OCI-LY1 (cell line): ENCODE results near the gene SLC4A1.
A peak's percentile ranks its signal among the peaks of the same experiment; 100 is the strongest.

Experiments used
- H2AFZ ChIP-seq: fragments of 200-600 bp; sonication (generic), shearing (Covaris generic); 2 replicates; pipeline ENCODE4 v1.6.0; 2014; ENCODE audit warnings: antibody characterized with exemption, mild to moderate bottlenecking, low read length
- H3F3A ChIP-seq: fragments of 200-600 bp; sonication (generic), shearing (Covaris generic); 2 replicates; pipeline ENCODE4 v1.6.0; 2014; ENCODE audit warnings: mild to moderate bottlenecking, antibody characterized with exemption, low read length, moderate library complexity; ENCODE audit not compliant: insufficient read depth
- H3K27ac ChIP-seq: fragments of 200-600 bp; sonication (generic); 2 replicates; pipeline ENCODE4 v1.5.1; 2014; ENCODE audit warnings: low read length, mixed run types, mild to moderate bottlenecking, low read depth; ENCODE audit not compliant: poor library complexity, severe bottlenecking
- H3K27me3 ChIP-seq: fragments of 200-600 bp; sonication (generic); 2 replicates; pipeline ENCODE4 v1.6.0; 2014; ENCODE audit warnings: antibody characterized with exemption, mild to moderate bottlenecking, low read length, moderate library complexity; ENCODE audit not compliant: insufficient read depth
- H3K36me3 ChIP-seq: fragments of 200-600 bp; sonication (generic); 2 replicates; pipeline ENCODE4 v1.6.1; 2014; ENCODE audit warnings: mild to moderate bottlenecking, antibody characterized with exemption, low read length, moderate library complexity, mixed read lengths; ENCODE audit not compliant: insufficient read depth
- H3K4me1 ChIP-seq: fragments of 200-600 bp; sonication (generic); 2 replicates; pipeline ENCODE4 v1.5.1; 2014; ENCODE audit warnings: mild to moderate bottlenecking, low read length, moderate library complexity; ENCODE audit not compliant: insufficient read depth, severe bottlenecking
- H3K4me2 ChIP-seq: fragments of 200-600 bp; sonication (generic), shearing (Covaris generic); 2 replicates; pipeline ENCODE4 v1.6.1; 2014; ENCODE audit warnings: low read length
- H3K4me3 ChIP-seq: fragments of 200-600 bp; sonication (generic); 2 replicates; pipeline ENCODE4 v1.5.1; 2014; ENCODE audit warnings: low read length, low read depth, mild to moderate bottlenecking, mixed read lengths; ENCODE audit not compliant: poor library complexity, severe bottlenecking
- H3K79me2 ChIP-seq: fragments of 200-600 bp; shearing (Covaris generic); 2 replicates; pipeline ENCODE4 v1.6.1; 2016; ENCODE audit warnings: mixed run types, low read length, mixed read lengths; ENCODE audit not compliant: insufficient read depth
- H3K9ac ChIP-seq: fragments of 200-600 bp; sonication (generic), shearing (Covaris generic); 2 replicates; pipeline ENCODE4 v1.6.1; 2014; ENCODE audit warnings: mild to moderate bottlenecking, low read length, mixed read lengths
- H3K9me2 ChIP-seq: fragments of 200-600 bp; sonication (generic), shearing (Covaris generic); 2 replicates; pipeline ENCODE4 v1.6.1; 2014; ENCODE audit warnings: low read depth, mild to moderate bottlenecking, low read length, mixed read lengths
- H3K9me3 ChIP-seq: fragments of 200-600 bp; shearing (Covaris generic); 2 replicates; pipeline ENCODE4 v1.6.1; 2014; ENCODE audit warnings: low read length, mixed read lengths
- H4K20me1 ChIP-seq: fragments of 200-600 bp; sonication (generic), shearing (Covaris generic); 2 replicates; pipeline ENCODE4 v1.6.0; 2016; ENCODE audit warnings: mild to moderate bottlenecking, low read length; ENCODE audit not compliant: insufficient read depth
- CTCF ChIP-seq: fragments of 200-600 bp; sonication (generic), shearing (Covaris generic); IDR thresholded peaks from 2 replicates; pipeline ENCODE4 v1.5.1; 2017; ENCODE audit warnings: mild to moderate bottlenecking, antibody characterized with exemption, low read length, moderate library complexity, mixed read lengths
- EZH2 ChIP-seq: fragments of 200-600 bp; sonication (generic), shearing (Covaris generic); IDR thresholded peaks from 2 replicates; pipeline ENCODE4 v1.8.0; 2017; ENCODE audit warnings: borderline replicate concordance, mixed run types, mild to moderate bottlenecking, antibody characterized with exemption, low read length, moderate library complexity, mixed read lengths

Gene SLC4A1

DNA sequence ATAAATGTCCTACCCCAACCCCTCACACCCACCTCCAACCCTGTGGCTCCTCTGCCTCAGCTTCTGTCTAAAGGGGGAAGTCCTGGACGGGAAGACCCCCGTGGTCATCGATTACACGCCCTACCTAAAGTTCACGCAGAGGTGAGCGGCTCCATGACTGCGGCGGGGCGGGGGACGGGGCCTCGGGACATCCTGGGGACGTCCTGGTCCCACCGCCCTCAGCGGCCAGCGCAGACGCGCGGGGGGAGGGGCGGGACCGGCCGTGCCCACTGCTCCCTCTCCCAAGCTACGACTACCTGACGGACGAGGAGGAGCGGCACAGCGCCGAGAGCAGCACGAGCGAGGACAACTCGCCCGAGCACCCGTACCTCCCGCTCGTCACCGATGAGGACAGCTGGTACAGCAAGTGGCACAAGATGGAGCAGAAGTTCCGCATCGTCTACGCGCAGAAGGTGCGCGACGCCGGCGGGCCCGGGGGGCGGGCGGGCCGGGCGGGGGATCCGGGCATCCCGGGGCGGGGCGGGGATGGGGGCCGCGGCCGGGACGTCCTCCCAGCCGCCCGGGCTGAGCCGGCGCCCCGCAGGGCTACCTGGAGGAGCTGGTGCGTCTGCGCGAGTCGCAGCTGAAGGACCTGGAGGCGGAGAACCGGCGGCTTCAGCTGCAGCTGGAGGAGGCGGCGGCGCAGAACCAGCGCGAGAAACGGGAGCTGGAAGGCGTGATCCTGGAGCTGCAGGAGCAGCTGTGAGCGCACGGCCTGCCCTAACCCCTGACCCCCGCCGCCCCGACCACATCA, 47.1 kb upstream of the SLC4A1 start:
- Histone ChIP-seq H2AFZ (no peak overlapping the region), H3K79me2 (no peaks in the 10 kb centered on the region), H3K9me3 (no peaks in the 10 kb centered on the region), H3K4me1 (peaks cover 9% of the 10 kb centered on the region), H4K20me1 (no peaks in the 10 kb centered on the region), H3K9me2 (no peaks in the 10 kb centered on the region), H3K4me3 (peak overlapping the region; percentile 53), H3K27me3 (peaks cover 6% of the 10 kb centered on the region; the same call in 1 of the 2 replicates), H3F3A (no peaks in the 10 kb centered on the region), H3K4me2 (peak overlapping the region; percentile 75), H3K36me3 (peaks cover 9% of the 10 kb centered on the region), H3K9ac (no peak overlapping the region; the same call in 1 of the 2 replicates), H3K27ac (no peak overlapping the region)
- TF ChIP-seq CTCF: no peak
- no peak for TF ChIP-seq EZH2

- Histone ChIP-seq H3K4me2 (peak overlapping the region; percentile 75; the same call in 1 of the 2 replicates), H3K9me2 (no peaks in the 10 kb centered on the region), H3K36me3 (peaks cover 3% of the 10 kb centered on the region), H3K9ac (no peak overlapping the region), H3K4me1 (peaks cover 9% of the 10 kb centered on the region), H3K4me3 (peak overlapping the region; percentile 53), H3K27ac (no peak overlapping the region), H3F3A (no peaks in the 10 kb centered on the region), H2AFZ (no peak overlapping the region), H3K27me3 (peaks cover 6% of the 10 kb centered on the region; the same call in 1 of the 2 replicates), H3K9me3 (no peaks in the 10 kb centered on the region), H4K20me1 (no peaks in the 10 kb centered on the region), H3K79me2 (no peaks in the 10 kb centered on the region)
- TF ChIP-seq EZH2 (no peak), CTCF (no peak)
These were observed 46.6 kb upstream of the SLC4A1 start for GRCh38 chr17:44314524-44314868.

- Histone ChIP-seq H3K9ac (no peak overlapping the region), H3K27me3 (peaks cover 6% of the 10 kb centered on the region; the same call in 1 of the 2 replicates), H3K4me2 (no peak overlapping the region), H3K27ac (no peak overlapping the region), H3K36me3 (no peaks in the 10 kb centered on the region; the same call in 1 of the 2 replicates), H3K4me1 (peaks cover 9% of the 10 kb centered on the region), H4K20me1 (no peaks in the 10 kb centered on the region), H3K9me2 (no peaks in the 10 kb centered on the region), H3F3A (no peaks in the 10 kb centered on the region), H3K79me2 (no peaks in the 10 kb centered on the region), H3K9me3 (no peaks in the 10 kb centered on the region), H3K4me3 (no peak overlapping the region), H2AFZ (no peak overlapping the region)
- TF ChIP-seq CTCF (no peak), EZH2 (no peak)
These were observed 46.1 kb upstream of the SLC4A1 start for GRCh38 chr17:44314031-44314430.
